ENCODE data around the gene INO80E. TPM values are rescaled to one million over a fixed set of nuclear protein-coding genes. Genes with fewer than 3 reads are reported as not detected.

INO80E gene
- total RNA-seq, 1 experiment from 2014 or later, result 104 TPM

DNA sequence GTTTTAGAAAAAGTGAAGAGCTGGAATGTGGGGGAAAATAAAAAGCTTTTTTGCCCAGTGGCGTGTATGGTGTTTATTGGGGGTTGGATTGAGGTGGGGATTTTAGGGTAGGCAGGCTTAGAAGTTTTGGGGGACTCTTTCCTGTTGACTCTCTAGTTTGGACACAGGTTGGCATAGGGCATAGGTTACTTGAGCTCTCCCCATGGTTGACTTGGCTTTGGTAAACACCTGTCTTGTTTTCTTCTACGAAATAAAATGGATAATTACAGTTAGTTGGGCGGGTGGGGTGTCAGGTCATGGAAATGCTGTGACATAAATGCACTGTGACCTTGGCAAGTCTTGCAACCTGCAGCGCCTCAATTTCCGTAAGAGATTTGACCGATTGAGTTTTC is 23.1 kb upstream of the INO80E start:
- intact Hi-C loops (cut with micrococcal nuclease; ENCODE audit: unreplicated experiment), result no loop called here
- ChIA-PET CTCF (interaction anchor here (0.6 kb wide), 1 partner anchor 72 kb away, joined by 3 read pairs; no protein-coding TSS in a partner anchor), POLR2A (interaction anchor here (0.5 to 1.3 kb wide), 7 partner anchors 11 to 72 kb away, joined by 3 to 9 read pairs (median 5); partner anchors contain the start of gene TMEM219)
- H3K27ac ChIP-seq (ENCODE audit: low read length), result peak overlapping the region; percentile 78
- peaks cover 19% of the 10 kb centered on the region for H3K4me1 ChIP-seq (ENCODE audit: control insufficient read depth, insufficient read depth, low read length)
- H3K27me3 ChIP-seq (ENCODE audit: control insufficient read depth, insufficient read depth, low read length), result no peaks in the 10 kb centered on the region
- H3K4me3 ChIP-seq (ENCODE audit: low read depth in 2 of 2, low read length in 2 of 2), result no peak overlapping the region; a peak in 1 of 4 replicates
- BruUV-seq (replicated peaks), result no TSS peak
- peaks cover 3% of the 10 kb centered on the region for H3K36me3 ChIP-seq (ENCODE audit: control insufficient read depth, insufficient read depth, low read length)
- TF ChIP-seq, protein P1, sequence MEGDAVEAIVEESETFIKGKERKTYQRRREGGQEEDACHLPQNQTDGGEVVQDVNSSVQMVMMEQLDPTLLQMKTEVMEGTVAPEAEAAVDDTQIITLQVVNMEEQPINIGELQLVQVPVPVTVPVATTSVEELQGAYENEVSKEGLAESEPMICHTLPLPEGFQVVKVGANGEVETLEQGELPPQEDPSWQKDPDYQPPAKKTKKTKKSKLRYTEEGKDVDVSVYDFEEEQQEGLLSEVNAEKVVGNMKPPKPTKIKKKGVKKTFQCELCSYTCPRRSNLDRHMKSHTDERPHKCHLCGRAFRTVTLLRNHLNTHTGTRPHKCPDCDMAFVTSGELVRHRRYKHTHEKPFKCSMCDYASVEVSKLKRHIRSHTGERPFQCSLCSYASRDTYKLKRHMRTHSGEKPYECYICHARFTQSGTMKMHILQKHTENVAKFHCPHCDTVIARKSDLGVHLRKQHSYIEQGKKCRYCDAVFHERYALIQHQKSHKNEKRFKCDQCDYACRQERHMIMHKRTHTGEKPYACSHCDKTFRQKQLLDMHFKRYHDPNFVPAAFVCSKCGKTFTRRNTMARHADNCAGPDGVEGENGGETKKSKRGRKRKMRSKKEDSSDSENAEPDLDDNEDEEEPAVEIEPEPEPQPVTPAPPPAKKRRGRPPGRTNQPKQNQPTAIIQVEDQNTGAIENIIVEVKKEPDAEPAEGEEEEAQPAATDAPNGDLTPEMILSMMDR (IDR thresholded peaks at IDR 0.05), result no peak
- TF ChIP-seq POLR2AphosphoS5 (IDR thresholded peaks at IDR 0.05; ENCODE audit: low read depth, low read length) (no peak), TCF7L2 (IDR thresholded peaks at IDR 0.05; ENCODE audit: low read depth, low read length) (no peak), SIN3A (IDR thresholded peaks at IDR 0.05; ENCODE audit: borderline replicate concordance, insufficient read depth, low read depth, low read length) (no peak)
- TF ChIP-seq, protein P2, sequence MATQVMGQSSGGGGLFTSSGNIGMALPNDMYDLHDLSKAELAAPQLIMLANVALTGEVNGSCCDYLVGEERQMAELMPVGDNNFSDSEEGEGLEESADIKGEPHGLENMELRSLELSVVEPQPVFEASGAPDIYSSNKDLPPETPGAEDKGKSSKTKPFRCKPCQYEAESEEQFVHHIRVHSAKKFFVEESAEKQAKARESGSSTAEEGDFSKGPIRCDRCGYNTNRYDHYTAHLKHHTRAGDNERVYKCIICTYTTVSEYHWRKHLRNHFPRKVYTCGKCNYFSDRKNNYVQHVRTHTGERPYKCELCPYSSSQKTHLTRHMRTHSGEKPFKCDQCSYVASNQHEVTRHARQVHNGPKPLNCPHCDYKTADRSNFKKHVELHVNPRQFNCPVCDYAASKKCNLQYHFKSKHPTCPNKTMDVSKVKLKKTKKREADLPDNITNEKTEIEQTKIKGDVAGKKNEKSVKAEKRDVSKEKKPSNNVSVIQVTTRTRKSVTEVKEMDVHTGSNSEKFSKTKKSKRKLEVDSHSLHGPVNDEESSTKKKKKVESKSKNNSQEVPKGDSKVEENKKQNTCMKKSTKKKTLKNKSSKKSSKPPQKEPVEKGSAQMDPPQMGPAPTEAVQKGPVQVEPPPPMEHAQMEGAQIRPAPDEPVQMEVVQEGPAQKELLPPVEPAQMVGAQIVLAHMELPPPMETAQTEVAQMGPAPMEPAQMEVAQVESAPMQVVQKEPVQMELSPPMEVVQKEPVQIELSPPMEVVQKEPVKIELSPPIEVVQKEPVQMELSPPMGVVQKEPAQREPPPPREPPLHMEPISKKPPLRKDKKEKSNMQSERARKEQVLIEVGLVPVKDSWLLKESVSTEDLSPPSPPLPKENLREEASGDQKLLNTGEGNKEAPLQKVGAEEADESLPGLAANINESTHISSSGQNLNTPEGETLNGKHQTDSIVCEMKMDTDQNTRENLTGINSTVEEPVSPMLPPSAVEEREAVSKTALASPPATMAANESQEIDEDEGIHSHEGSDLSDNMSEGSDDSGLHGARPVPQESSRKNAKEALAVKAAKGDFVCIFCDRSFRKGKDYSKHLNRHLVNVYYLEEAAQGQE (IDR thresholded peaks at IDR 0.05; ENCODE audit: insufficient read depth in 1 of 2, low read depth in 2 of 2, low read length in 1 of 2), result no peak
- no peak for ATAC-seq
- in situ Hi-C loops (cut with HindIII; ENCODE audit: low pct_unique_long_range_greater_than_20kb, low sequenced_read_pairs), result no loop called here
- H3K9me3 ChIP-seq (ENCODE audit: control insufficient read depth, insufficient read depth, low read depth, low read length), result no peaks in the 10 kb centered on the region
- no peak for DNase-seq (ENCODE audit: low read depth, low spot score)

GRCh38 chr16:29973384-29974246 is 22.4 kb upstream of the INO80E start, which contains the start of gene TAOK2:
TSS of gene TAOK2 (plus strand) at chr16:29973868. CDS start at chr16:29977773, 3,905 bp downstream.
- ChIA-PET POLR2A (interaction anchor here (0.6 to 1.3 kb wide), 7 partner anchors 11 to 278 kb away, joined by 3 to 9 read pairs (median 5); partner anchors contain the start of gene TMEM219), CTCF (interaction anchor here (0.5 to 0.6 kb wide), 2 partner anchors 53 to 73 kb away, joined by 3 to 5 read pairs; no protein-coding TSS in a partner anchor)
- Histone ChIP-seq H3K27me3 (ENCODE audit: control insufficient read depth, insufficient read depth, low read length) (no peaks in the 10 kb centered on the region), H3K27ac (ENCODE audit: low read length) (peak within 1 kb of the TSS; percentile 88), H3K4me3 (ENCODE audit: low read depth in 2 of 2, low read length in 2 of 2) (peak within 1 kb of the TSS; percentile 71 to 96), H3K4me1 (ENCODE audit: control insufficient read depth, insufficient read depth, low read length) (peaks cover 19% of the 10 kb centered on the region), H3K36me3 (ENCODE audit: control insufficient read depth, insufficient read depth, low read length) (peaks cover 6% of the 10 kb centered on the region), H3K9me3 (ENCODE audit: control insufficient read depth, insufficient read depth, low read depth, low read length) (no peaks in the 10 kb centered on the region)
- ATAC-seq (peak; percentile 96), DNase-seq (ENCODE audit: low read depth, low spot score) (peak; percentile 81)
- TF ChIP-seq TCF7L2 (IDR thresholded peaks at IDR 0.05; ENCODE audit: low read depth, low read length) (no peak), SIN3A (IDR thresholded peaks at IDR 0.05; ENCODE audit: borderline replicate concordance, insufficient read depth, low read depth, low read length) (peak; percentile 90; the same call in 1 of the 2 replicates), POLR2AphosphoS5 (IDR thresholded peaks at IDR 0.05; ENCODE audit: low read depth, low read length) (peak; percentile 96)
- TF ChIP-seq, protein P2 (IDR thresholded peaks at IDR 0.05; ENCODE audit: insufficient read depth in 1 of 2, low read depth in 2 of 2, low read length in 1 of 2), result no peak
- TF ChIP-seq, protein P1 (IDR thresholded peaks at IDR 0.05), result no peak
- in situ Hi-C loops (cut with HindIII; ENCODE audit: low pct_unique_long_range_greater_than_20kb, low sequenced_read_pairs) (no loop called here), intact Hi-C loops (cut with micrococcal nuclease; ENCODE audit: unreplicated experiment) (no loop called here)
- BruUV-seq (replicated peaks), result no TSS peak
